Activated gamma-delta T cell treated with anti-CD3 and anti-CD28 coated beads, Interleukin-2, amount 50 U/mL, for 16 hours (primary cell): ENCODE results near the gene PFN2.
"Not testable (repeated sequence)": the region's sequence is repeated elsewhere in the genome, so short reads cannot be mapped to it uniquely, and the experiment has no call there.

ENCODE experiments used
- DNase-seq: peaks from one replicate; pipeline ENCODE4 v3.0.0-alpha.2; 2020; ENCODE audit warnings: low read depth

The PFN2 gene

DNA sequence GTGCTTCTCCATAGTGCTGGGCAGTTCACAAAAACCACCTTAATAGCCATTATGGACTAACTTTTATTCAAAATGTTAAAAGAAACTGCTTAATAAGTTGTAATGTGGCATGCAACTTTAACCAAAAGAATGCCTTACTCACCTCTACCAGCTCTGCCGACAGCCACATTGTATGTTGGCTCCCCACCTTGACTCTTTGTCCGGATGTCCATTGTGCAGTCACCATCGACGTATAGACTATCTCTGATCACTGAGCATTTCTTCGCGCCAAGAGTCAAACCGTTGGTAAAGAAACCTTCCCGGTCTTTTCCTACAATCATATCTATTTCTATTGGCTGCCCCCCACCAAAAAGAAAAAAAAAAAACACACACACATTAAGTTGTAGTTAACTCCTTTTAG, 2.5 kb downstream of the PFN2 start:
- no peak for DNase-seq

DNA sequence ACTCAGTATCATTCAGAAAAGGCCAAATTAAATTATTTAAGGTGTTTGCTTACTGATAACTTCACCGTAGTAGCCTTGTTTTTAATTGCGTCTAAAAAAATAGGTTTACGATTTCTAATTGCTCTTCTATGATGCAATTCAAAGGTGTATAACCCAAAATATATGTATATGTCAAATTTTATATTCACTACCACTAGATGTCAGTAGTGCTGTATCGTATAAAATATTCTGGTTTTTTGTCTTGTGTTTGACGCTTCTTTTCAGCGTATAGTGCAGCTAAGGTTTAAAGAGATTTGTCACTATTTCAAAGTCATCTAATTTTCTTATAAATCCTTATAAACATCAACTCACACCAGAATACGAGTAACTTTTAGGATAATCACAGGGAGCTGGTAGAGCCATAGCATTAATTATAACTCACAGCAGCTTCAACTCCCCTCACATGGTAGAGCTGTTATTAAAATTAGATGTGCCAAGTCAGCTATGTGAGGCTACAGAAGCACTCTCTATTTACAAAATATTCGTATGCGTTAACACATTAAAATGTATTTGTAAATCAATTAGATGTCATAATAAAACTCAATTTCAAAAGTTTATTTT, 3.5 kb downstream of the PFN2 start:
- DNase-seq: no peak

DNA sequence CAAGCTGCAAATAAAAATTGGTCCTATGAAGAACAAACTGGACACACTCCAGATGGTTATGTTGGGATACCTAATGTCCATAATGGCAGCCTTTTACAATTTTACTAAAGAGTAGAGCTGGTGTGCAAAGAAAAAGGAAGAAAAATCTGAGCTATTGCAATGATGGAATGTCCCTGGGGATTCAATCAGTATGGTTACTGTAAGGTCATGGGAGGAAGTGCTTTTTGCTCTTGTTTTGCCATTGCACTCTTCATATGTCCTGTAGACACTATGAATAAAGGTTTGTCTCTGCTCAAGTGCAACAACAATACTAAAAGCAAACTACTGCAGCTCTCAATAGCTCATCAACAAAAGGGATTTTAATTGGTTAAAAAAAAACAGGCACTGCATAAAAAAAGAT, 5.4 kb downstream of the PFN2 start:
- DNase-seq: no peak

DNA sequence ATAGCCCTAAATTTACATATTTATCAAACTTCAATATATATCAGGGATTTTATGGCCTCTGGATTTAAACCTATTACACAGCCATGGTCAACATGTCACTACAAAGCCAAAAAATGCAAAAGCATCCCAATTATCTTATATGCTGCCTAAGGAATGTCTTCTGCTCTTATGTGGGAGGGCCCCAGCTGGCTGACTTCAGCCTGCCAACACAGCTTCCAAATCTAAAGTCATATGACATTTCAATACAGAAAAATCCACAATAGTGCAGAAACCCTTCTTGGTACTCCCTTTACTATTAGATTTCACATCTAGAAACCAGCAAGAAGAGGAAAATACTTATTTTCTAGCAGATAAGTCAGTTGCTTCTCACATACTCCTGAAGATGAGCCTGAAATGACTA, 6.4 kb downstream of the PFN2 start:
- DNase-seq: no peak

DNA sequence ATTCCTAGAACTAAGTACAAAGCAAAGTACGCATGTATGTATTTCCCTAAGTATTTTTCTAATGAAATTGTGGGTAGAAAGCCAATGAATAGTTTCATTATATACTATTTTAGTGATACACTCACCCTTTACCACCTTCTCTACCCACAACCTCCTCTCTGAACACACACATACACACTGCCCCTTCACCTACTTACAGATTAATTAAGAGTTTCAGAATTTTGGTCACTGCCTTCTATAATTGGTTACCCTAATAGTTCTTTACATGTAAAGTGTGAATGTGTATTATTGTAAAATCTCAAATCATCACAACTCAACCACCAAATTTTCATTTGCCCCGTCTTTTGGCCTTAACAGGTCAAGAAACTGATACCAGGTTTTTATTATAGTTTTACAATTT, 7.2 kb downstream of the PFN2 start:
- DNase-seq: no peak

DNA sequence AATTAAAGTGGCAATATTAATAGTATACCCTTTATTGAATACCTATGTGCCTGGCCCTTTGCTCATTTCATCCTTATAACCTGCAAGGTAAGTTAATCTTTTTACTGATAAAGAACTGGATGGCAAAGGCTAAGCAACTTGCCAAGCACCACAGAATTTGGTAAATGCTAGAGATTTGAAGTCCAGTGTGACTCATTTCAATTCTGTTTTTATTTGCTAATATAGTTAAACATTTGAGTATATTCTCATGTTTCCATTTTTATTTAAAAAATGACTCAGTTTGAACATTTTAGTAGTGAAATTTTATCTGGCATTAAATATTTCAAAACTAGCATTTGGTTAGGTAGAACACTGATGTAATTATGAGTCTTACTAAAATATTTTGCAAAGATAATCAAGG, 11.3 kb downstream of the PFN2 start:
- DNase-seq: no peak

DNA sequence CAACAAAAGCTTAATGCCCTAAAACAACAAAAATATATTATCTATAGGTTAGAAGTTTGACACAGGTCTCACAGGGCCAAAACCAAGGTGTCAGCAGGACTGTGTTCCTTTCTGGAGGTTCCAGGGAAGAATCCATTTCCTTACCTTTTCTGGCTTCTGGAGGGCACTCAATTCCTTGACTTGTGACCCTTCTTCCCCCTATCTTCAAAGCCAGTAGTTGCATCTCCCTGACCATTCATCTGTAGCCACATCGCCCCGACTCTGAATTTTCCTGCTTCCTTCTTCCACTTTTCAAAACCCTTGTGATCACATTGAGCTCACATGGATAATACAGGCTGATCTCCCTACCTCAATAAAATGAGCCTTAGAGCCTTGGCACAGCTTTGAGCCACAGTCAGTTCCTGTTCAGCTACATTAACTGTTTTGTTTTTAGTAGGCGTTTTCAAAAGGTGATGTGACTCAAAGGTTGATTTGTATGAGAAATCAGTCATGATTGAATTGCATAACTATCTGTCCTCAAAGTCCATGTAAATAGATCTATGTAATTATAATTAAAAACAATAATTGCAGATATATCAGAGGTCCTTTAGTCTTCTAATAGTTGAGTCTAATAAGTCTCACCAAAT, 12.4 kb downstream of the PFN2 start:
- DNase-seq: no peak

DNA sequence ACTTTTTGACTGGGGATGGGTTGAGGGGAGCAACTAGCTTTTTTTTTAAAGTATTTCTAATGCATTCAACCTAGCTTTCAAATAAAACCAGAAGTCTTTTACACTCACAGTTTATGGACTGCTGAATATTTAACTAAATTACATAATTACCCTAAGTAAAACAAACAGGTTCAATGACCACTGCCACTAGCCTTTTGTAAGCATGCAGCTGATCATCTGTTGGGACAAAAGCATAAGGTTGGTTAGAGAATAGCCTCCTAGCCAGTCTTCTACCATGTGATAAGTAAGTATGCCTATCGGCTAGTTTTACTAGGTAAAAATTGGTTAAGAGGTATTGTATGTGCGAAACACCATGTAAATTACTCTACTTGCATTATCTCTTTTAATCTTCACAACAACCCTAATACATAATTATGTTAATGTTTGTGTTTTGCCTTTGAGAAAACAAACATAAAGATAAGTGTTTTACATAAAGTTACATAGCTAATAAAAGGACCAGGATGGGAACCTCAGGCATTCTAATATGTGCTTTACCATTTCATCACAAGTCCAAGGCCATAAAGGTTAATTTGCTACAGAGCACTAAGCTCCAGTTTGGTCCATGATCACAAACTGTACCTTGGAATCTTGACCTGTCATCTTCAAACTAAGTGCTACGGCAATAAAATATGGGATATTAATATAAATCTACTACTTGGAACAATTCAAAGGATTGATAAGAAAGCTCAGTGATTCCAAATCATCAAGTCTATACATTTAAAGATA, 13.2 kb downstream of the PFN2 start:
- no peak for DNase-seq

DNA sequence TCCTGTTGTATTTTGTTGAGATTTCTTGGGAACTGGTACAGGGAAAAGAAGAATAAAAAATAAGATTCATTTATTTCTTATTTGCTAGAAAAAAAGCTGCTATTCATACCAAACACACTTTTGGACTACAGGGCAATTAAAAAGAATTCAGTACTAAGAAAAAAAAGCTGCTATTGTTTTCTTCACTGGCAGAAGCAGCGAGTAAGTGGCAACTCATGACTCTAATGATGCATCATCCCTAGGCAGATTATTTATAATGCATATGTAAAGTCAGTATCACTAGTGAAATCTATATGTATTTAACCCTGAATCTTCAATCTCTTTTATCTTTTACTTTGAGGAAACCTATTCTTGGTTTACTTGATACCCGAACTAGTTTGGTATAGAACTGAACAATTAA, 15.2 kb downstream of the PFN2 start:
- DNase-seq: no peak

DNA sequence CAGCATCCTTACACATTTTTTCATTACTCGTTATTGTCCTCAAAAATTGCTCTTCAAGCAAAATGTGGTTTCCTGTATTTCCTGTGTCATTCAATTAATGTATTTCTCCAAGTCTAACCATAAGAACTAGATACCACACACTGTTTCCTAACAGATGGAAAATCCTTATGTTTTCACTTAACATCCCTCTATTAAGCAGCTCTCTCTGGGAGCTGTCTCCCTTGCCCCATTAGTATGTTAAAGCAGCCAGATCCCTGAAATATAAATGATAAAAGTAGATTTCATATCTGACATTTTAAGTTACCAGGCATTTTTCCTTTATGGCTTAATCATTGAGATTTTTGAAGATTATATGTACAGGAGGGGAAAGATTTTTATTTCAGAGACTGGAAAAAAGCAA, 15.9 kb downstream of the PFN2 start:
- DNase-seq: no peak

DNA sequence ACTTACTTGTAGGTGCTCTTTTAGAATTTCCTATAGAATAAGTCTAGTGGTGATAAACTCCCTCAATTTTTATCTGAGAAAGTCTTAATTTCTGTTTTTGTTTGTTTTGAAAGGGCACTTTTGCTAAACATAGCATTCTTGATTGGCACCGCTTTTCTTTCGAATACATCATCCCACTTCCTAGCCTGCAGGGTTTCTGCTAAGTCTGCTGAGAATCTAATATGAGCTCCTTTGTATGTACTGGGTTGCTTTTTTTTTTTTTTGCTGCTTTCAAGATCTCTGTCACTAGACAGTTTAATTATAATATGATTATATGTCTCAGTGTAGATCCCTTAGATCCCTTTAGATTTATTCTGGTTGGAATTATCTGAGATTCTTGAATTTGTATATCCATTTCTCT, 21.5 kb downstream of the PFN2 start:
- no peak for DNase-seq

DNA sequence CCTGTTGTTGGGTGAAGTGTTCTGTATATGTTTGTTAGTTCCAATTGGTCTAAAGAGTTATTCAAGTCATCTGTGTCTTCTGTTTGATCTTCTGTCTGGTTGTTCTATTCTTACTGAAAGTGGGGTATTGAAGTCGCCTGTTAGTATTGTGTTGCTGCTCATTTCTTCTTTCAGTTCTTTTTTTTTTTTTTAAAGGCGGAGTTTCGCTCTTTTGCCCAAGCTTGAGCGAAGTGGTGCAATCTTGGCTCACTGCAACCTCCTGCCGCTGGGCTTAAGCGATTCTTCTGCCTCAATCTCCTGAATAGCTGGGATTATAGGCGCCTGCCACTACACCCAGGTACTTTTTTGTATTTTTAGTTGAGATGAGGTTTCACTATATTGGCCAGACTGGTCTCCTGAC, 23.5 kb downstream of the PFN2 start:
- DNase-seq: no peak

DNA sequence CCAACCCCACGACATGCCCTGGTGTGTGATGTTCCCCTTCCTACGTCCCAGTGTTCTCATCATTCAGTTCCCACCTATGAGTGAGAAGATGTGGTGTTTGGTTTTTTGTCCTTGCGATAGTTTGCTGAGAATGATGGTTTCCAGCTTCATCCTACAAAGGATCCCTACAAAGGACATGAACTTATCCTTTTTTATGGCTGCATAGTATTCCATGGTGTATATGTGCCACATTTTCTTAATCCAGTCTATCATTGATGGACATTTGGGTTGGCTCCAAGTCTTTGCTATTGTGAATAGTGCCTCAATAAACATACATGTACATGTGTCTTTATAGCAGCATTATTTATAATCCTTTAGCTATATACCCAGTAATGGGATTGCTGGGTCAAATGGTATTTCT, 26.7 kb downstream of the PFN2 start:
- not testable (repeated sequence) for DNase-seq

DNA sequence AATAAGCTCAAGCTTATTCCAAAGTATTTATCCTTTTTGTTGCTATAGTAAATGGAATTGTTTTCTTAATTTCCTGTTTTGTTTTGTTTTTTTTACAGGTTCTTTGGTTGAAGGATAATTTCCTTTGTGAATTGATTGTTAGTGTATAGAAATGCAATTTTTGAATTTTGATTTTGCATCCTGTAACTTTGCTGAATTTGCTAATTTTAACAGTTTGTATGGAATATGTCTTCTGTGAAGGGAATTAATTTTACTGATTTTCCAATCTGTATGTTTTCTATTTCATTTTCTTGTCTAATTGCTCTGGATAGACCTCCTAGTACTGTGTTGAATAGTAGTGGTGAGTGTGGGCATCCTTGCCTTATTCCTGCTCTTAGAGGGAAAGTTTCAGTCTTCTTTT, 28.3 kb downstream of the PFN2 start:
- no peak for DNase-seq

DNA sequence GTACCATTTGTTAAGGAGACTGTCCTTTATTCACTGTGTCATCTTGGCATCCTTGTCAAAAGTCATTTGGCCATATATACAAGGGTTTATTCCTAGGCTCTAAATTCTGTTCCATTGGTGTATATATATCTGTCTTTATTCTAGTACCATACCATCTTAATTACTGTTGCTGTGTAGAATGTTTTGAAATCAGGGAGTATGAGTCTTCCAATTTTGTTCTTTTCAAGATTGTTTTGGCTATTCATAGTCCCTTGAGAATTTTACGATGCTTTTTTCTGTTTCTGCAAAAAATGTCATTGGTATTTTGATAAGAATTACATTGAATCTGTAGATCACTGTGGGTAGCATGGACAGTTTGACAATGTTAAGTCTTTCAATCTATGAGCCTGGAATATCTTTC, 28.7 kb downstream of the PFN2 start:
- DNase-seq: no peak

DNA sequence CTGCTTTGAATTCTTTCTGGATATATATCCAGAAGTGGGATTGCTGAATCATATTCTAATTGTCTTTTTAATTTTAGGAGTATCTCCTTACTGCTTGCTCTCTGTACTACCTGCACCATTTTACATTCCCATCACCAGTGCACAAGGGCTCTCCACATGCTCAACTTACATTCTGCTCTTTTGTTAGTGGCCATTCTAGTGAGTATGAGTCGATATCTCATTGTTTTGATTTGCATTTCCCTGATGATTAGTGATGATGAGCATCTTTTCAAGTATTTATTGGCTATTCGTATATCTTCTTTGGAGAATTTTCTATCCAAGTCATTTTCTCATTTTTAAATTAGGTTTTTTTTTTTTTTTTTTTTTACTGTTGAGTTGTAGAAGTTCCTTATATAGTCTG, 29.5 kb downstream of the PFN2 start:
- no peak for DNase-seq

DNA sequence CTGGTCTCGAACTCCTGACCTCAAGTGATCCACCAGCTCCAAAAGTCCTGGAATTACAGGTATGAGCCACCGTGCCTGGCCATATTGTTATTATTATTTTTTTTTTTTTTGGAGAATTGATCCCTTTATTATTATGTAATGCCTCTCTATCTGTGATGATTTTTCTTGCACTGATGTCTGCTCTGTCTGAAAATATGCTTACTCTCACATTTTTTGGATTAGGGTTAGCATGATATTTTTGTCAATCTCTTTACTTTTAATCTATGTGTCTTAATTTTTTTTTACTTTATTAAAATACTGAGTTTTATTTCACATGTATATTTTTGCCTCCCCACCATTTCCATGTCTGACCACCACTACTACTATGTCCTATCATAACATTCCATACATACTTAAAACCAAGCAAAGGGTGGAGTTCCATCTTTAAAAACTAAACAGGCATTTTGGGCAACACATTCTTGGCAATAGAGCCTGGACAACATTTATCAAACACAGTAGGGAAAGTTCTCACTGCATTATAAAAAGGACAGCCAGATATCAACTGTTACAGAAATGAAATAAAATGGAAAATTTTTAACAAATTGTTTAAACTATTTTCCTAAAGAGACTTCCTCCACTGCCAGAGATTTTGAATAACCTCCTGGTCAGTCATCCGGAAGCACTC, 32.2 kb downstream of the PFN2 start:
- not testable (repeated sequence) for DNase-seq

DNA sequence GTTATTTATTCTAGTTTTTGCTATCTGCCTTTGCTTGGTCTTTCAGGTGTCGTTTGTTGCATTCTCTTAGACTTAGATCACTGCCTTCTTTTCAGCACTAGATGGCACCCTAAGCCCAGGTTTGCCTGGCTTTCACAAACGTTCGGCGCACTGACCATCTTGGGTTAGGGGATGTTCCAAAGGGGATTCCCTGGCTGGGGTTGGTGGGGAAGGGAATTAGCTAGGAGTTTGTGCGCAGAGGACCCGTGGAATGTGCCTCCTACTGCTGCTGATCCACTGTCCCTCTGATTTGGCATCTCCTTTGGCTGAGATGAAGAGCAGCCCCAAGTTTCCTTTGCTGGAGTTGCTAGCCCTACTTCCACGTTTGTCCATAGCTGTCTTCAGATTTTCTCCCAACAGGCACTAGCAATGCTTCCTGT, 33.9 kb downstream of the PFN2 start:
- no peak for DNase-seq

DNA sequence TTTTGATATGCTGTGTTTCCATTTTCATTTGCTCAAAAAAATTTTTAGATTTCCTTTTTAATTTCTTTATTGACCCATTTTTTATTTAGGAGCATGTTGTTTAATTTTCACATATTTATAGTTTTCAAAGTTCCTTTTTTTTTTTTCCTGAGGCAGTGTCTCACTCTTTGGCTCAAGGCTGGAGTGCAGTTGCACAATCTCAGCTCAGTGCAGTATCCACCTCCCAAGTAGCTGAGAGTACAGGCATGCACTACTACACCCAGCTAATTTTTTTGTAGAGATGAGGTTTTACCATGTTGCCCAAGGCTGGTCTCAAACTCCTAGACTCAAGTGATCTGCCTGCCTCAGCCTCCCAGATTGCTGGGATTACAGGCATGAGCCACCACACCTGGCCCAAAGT, 36.2 kb downstream of the PFN2 start:
- DNase-seq: no peak

DNA sequence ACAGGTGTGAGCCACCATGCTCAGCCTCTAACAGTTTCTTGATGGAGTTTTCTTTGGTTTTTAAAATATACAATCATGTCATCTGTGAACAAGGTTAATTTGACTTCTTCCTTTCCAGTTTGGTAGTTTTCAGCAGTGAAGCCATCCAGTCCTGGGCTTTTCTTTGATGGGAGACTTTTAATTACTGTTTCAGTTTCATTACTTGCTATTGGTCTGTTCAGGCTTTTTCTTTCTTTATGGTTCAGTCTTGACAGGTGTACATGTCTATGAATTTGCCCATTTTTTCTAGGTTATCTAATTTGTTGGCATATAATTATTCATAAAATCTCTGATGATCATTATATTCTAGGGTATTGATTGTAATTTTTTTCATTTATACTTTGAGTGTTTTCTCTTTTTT, 36.8 kb downstream of the PFN2 start:
- no peak for DNase-seq

DNA sequence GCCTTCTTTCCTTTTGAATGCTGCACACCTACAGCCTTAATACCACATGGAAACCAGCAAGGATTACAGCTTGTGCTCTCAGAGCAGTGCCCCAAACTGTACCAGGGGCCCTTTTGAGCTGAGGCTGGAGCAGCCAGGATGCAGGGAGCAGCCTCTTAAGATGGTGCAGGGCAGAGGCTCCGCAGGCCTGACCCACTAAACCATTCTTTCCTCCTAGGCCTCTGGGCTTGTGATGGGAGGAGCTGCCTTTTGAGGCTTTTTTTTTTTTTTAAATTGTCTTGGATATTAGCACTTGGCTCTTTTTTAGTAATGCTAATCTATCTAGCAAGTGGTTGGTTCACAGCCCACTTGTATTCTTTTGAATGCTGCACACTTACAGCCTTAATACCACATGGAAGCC, 37.7 kb downstream of the PFN2 start:
- no peak for DNase-seq

DNA sequence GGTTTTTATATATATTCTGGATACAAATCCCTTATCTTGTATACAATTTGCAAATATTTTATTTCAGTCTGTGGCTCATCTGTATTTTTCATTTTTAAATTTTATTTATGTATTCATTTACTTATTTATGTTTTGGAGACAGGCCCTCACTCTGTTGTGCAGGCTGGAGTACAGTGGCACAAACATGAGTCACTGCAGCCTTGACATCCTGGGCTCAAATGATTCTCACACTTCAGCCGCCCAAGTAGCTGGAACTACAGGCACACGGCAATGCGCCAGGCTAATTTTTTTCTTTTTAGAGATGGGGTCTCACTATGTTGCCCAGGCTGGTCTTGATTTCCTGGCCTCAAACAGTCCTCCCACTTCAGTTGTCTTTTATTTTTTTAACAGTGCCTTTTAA, 50.6 kb downstream of the PFN2 start:
- DNase-seq: no peak

DNA sequence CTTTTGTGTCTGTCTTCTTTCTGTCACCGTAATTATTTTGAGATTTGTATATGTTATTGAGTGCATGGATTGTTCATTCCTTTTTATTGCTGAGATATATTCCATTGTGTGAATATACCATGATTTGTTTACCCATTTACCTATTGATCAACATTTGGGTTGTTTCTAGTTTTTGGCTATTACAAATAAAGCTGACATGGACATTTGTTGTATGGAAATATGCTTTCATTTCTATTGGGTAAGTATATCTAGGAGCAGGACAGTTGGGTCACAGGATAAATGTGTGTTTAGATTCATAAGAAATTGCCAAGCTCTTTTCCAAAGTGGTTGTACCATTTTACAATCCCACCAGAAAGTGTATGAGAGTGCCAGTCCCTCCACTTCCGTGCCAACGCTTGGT, 51.2 kb downstream of the PFN2 start:
- no peak for DNase-seq
